MM.1S (cell line): ENCODE results near the gene MRPL58.

Source experiments
- DNase-seq: peaks from one replicate; pipeline ENCODE4 v3.0.0-alpha.2; 2015
- H2AFZ ChIP-seq: fragments of 300-600 bp; sonication (generic); 2 replicates; pipeline ENCODE4 v1.6.0; 2016; ENCODE audit warnings: antibody characterized with exemption, low read length
- H3F3A ChIP-seq: fragments of 300-600 bp; sonication (generic); 2 replicates; pipeline ENCODE4 v1.6.1; 2016; ENCODE audit warnings: mild to moderate bottlenecking, antibody characterized with exemption, low read length, moderate library complexity, mixed read lengths; ENCODE audit not compliant: insufficient read depth
- H3K27ac ChIP-seq: fragments of 300-600 bp; sonication (generic); 2 replicates; pipeline ENCODE4 v1.5.1; 2016; ENCODE audit warnings: mild to moderate bottlenecking, low read length
- H3K27me3 ChIP-seq: fragments of 300-600 bp; sonication (generic); replicated peaks from 2 replicates; pipeline ENCODE4 v1.6.0; 2016; ENCODE audit warnings: low read length; ENCODE audit not compliant: insufficient read depth
- H3K36me3 ChIP-seq: fragments of 300-600 bp; sonication (generic); replicated peaks from 2 replicates; pipeline ENCODE4 v1.6.1; 2016; ENCODE audit warnings: mild to moderate bottlenecking, low read length, mixed read lengths; ENCODE audit not compliant: insufficient read depth
- H3K4me1 ChIP-seq: fragments of 300-600 bp; sonication (generic); 2 replicates; pipeline ENCODE4 v1.6.1; 2016; ENCODE audit warnings: low read length, mixed read lengths
- H3K4me2 ChIP-seq: fragments of 300-600 bp; sonication (generic); 2 replicates; pipeline ENCODE4 v1.6.0; 2016; ENCODE audit warnings: low read depth, low read length
- H3K4me3 ChIP-seq: fragments of 300-600 bp; sonication (generic); 2 replicates; pipeline ENCODE4 v1.5.1; 2016; ENCODE audit warnings: low read length, mixed read lengths
- H3K79me2 ChIP-seq: fragments of 300-600 bp; sonication (generic); 2 replicates; pipeline ENCODE4 v1.6.1; 2016; ENCODE audit warnings: mixed run types, low read length, mixed read lengths
- H3K9ac ChIP-seq: fragments of 300-600 bp; sonication (generic); 2 replicates; pipeline ENCODE4 v1.6.1; 2016; ENCODE audit warnings: low read length, mixed read lengths
- H3K9me2 ChIP-seq: fragments of 300-600 bp; sonication (generic); replicated peaks from 2 replicates; pipeline ENCODE4 v1.6.1; 2016; ENCODE audit warnings: mild to moderate bottlenecking, low read length, mixed read lengths; ENCODE audit not compliant: insufficient read depth
- H3K9me3 ChIP-seq: fragments of 300-600 bp; sonication (generic); replicated peaks from 2 replicates; pipeline ENCODE4 v1.6.1; 2016; ENCODE audit warnings: mild to moderate bottlenecking, low read length, mixed read lengths; ENCODE audit not compliant: insufficient read depth
- H4K20me1 ChIP-seq: fragments of 300-600 bp; sonication (generic); 2 replicates; pipeline ENCODE4 v1.6.1; 2016; ENCODE audit warnings: mild to moderate bottlenecking, low read length, moderate library complexity, mixed read lengths; ENCODE audit not compliant: insufficient read depth
- CTCF ChIP-seq: fragments of 300-600 bp; sonication (generic); IDR thresholded peaks from 2 replicates; pipeline ENCODE4 v1.5.1; 2016; ENCODE audit warnings: antibody characterized with exemption, low read length, mixed read lengths
- EZH2 ChIP-seq: fragments of 300-600 bp; sonication (generic); optimal IDR thresholded peaks from 2 replicates; pipeline ENCODE3; 2017; ENCODE audit warnings: low read depth, mild to moderate bottlenecking, antibody characterized with exemption, low read length, mixed read lengths
- EZH2phosphoT487 ChIP-seq: fragments of 300-600 bp; sonication (generic); IDR thresholded peaks from 2 replicates; pipeline ENCODE4 v1.6.1; 2018; ENCODE audit warnings: antibody characterized with exemption, low read length

Gene MRPL58

GRCh38 chr17:75065562-75066151, 53.2 kb downstream of the MRPL58 start:
- peak overlapping the region; percentile 61 for H3K9ac ChIP-seq
- H3K4me2 ChIP-seq, result peak overlapping the region; percentile 64
- DNase-seq, result peak; percentile 49
- no peak overlapping the region for H3K4me3 ChIP-seq
- H3K27ac ChIP-seq, result peak overlapping the region; percentile 91
- peak overlapping the region; percentile 11; the same call in 1 of the 2 replicates for H2AFZ ChIP-seq
- TF ChIP-seq EZH2phosphoT487 (no peak), CTCF (no peak), EZH2 (no peak)
- no peaks in the 10 kb centered on the region for H3K9me2 ChIP-seq
- no peaks in the 10 kb centered on the region for H4K20me1 ChIP-seq
- H3K79me2 ChIP-seq, result no peaks in the 10 kb centered on the region
- H3K9me3 ChIP-seq, result no peaks in the 10 kb centered on the region
- H3K4me1 ChIP-seq, result peaks cover 27% of the 10 kb centered on the region
- H3K36me3 ChIP-seq, result no peaks in the 10 kb centered on the region; the same call in 1 of the 2 replicates
- H3F3A ChIP-seq, result peaks cover 23% of the 10 kb centered on the region
- no peaks in the 10 kb centered on the region for H3K27me3 ChIP-seq

- no peak for TF ChIP-seq EZH2phosphoT487
- TF ChIP-seq CTCF, result no peak
- no peak for TF ChIP-seq EZH2
- no peaks in the 10 kb centered on the region for H3K79me2 ChIP-seq
- peak overlapping the region; percentile 36; the same call in 1 of the 2 replicates for H3K9ac ChIP-seq
- no peaks in the 10 kb centered on the region for H4K20me1 ChIP-seq
- H3K9me3 ChIP-seq, result no peaks in the 10 kb centered on the region
- peak overlapping the region; percentile 64 for H2AFZ ChIP-seq
- no peak overlapping the region; the same call in 1 of the 2 replicates for H3K4me3 ChIP-seq
- H3K4me2 ChIP-seq, result peak overlapping the region; percentile 71; the same call in 1 of the 2 replicates
- H3K27me3 ChIP-seq, result no peaks in the 10 kb centered on the region
- H3K36me3 ChIP-seq, result no peaks in the 10 kb centered on the region; the same call in 1 of the 2 replicates
- H3F3A ChIP-seq, result peaks cover 23% of the 10 kb centered on the region
- DNase-seq, result peak; percentile 74
- peaks cover 27% of the 10 kb centered on the region for H3K4me1 ChIP-seq
- H3K9me2 ChIP-seq, result no peaks in the 10 kb centered on the region
- peak overlapping the region; percentile 69; the same call in 1 of the 2 replicates for H3K27ac ChIP-seq
Observed at GRCh38 chr17:75067856-75068255, 55.4 kb downstream of the MRPL58 start.

DNA sequence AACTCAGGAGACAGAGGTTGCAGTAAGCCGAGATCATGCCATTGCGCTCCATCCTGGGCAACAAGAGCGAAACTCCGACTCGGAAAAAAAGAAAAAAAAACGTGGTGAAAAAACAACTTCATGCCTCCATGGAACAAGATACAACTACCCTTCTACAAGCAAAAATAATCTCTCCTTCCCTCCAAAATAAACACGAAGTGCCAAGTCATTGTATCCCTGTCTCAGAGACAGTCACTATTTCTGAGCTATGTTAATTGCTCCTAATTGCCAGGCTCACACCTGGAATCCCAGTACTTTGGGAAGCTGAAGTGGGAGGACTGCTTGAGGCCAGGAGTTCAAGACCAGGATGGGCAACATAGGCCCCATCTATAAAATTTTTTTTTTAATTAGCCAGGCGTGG, 56.3 kb downstream of the MRPL58 start:
- H3K27me3 ChIP-seq, result no peaks in the 10 kb centered on the region
- peaks cover 23% of the 10 kb centered on the region for H3F3A ChIP-seq
- no peaks in the 10 kb centered on the region for H3K9me2 ChIP-seq
- no peaks in the 10 kb centered on the region for H3K79me2 ChIP-seq
- H2AFZ ChIP-seq, result no peak overlapping the region
- H3K4me3 ChIP-seq, result no peak overlapping the region
- no peak for DNase-seq
- no peaks in the 10 kb centered on the region for H3K36me3 ChIP-seq
- peaks cover 27% of the 10 kb centered on the region for H3K4me1 ChIP-seq
- H3K9me3 ChIP-seq, result no peaks in the 10 kb centered on the region
- H4K20me1 ChIP-seq, result no peaks in the 10 kb centered on the region
- H3K4me2 ChIP-seq, result no peak overlapping the region
- TF ChIP-seq EZH2 (no peak), CTCF (no peak), EZH2phosphoT487 (no peak)
- no peak overlapping the region for H3K9ac ChIP-seq
- no peak overlapping the region for H3K27ac ChIP-seq
